ENCODE data around the gene MAP3K21. TPM values are rescaled to one million over a fixed set of nuclear protein-coding genes. Genes with fewer than 3 reads are reported as not detected.

MAP3K21 gene
- polyA plus RNA-seq, 1 donor (not counting 4 experiments of a cell fraction or from before 2014, with no cell fraction given), result 6.4 TPM

- no peaks in the 10 kb centered on the region for H3K4me1 ChIP-seq (ENCODE audit: control insufficient read depth, extremely low read depth, insufficient read depth, low read length)
- peak; percentile 41 for FAIRE-seq
- H4K20me1 ChIP-seq (ENCODE audit: control insufficient read depth, extremely low read depth, insufficient read depth, low read length), result no peaks in the 10 kb centered on the region
- no peaks in the 10 kb centered on the region for H3K9me1 ChIP-seq (ENCODE audit: control insufficient read depth, extremely low read depth, insufficient read depth, low read length)
- dilution Hi-C loops (cut with MboI; ENCODE audit: extremely low pct_ligation_motif_present, low sequenced_read_pairs), result no loop called here
- no peak overlapping the region for H3K4me2 ChIP-seq (ENCODE audit: control insufficient read depth, extremely low read depth, insufficient read depth, low read depth, low read length)
- H3K27me3 ChIP-seq (ENCODE audit: control insufficient read depth, extremely low read depth, insufficient read depth, low read length), result no peaks in the 10 kb centered on the region
- DNase-seq (ENCODE audit: low read depth, low spot score), result no peak
- TF ChIP-seq, protein P1, sequence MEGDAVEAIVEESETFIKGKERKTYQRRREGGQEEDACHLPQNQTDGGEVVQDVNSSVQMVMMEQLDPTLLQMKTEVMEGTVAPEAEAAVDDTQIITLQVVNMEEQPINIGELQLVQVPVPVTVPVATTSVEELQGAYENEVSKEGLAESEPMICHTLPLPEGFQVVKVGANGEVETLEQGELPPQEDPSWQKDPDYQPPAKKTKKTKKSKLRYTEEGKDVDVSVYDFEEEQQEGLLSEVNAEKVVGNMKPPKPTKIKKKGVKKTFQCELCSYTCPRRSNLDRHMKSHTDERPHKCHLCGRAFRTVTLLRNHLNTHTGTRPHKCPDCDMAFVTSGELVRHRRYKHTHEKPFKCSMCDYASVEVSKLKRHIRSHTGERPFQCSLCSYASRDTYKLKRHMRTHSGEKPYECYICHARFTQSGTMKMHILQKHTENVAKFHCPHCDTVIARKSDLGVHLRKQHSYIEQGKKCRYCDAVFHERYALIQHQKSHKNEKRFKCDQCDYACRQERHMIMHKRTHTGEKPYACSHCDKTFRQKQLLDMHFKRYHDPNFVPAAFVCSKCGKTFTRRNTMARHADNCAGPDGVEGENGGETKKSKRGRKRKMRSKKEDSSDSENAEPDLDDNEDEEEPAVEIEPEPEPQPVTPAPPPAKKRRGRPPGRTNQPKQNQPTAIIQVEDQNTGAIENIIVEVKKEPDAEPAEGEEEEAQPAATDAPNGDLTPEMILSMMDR (optimal IDR thresholded peaks at IDR 0.05 in 1 of 3, IDR thresholded peaks at IDR 0.05 in 1 of 3, conservative IDR thresholded peaks at IDR 0.05 in 1 of 3; ENCODE audit: extremely low read depth in 1 of 3, insufficient read depth in 2 of 3, low read length in 3 of 3), result no peak
- no peaks in the 10 kb centered on the region for H3K9me3 ChIP-seq (ENCODE audit: control insufficient read depth, low read depth, low read length)
- no peak overlapping the region for H3K27ac ChIP-seq (ENCODE audit: control insufficient read depth, insufficient read depth, low read length)
- H3K36me3 ChIP-seq (ENCODE audit: control insufficient read depth in 2 of 2, extremely low read depth in 1 of 2, insufficient read depth in 2 of 2, low read length in 2 of 2), result peaks cover 2 to 3% of the 10 kb centered on the region in 2 experiments
- H3K9ac ChIP-seq (ENCODE audit: control insufficient read depth, extremely low read depth, insufficient read depth, low read length), result no peak overlapping the region
- no peaks in the 10 kb centered on the region for H3K79me2 ChIP-seq (ENCODE audit: control insufficient read depth, insufficient read depth, low read length)
- no peak overlapping the region for H3K4me3 ChIP-seq (ENCODE audit: control insufficient read depth in 2 of 3, extremely low read depth in 1 of 3, insufficient read depth in 2 of 3, low read depth in 1 of 3, low read length in 3 of 3)
- H2AFZ ChIP-seq (ENCODE audit: control insufficient read depth, low read length), result no peak overlapping the region
These were observed 30.3 kb downstream of the MAP3K21 start for GRCh38 chr1:233357595-233358397.

DNA sequence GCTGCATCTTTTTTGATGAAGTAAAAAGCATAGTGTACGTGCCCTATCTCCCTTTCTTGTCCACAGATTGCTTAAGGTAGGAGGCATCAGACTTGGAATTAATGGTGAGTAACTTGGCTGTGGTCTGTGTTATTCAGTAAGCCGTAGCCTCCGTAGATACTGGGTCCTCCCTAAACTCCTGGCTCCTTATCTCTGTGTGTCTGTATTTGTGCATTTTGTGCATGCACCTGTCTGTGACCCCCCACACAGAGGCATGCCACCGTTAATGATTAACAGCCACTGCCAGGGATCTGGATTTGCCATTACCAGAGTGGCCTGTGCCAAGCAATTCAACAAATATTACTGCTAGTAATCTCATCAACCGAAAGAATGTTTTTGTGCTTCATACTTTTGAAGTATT is 31.9 kb downstream of the MAP3K21 start:
- no peak overlapping the region for H3K27ac ChIP-seq (ENCODE audit: control insufficient read depth, insufficient read depth, low read length)
- H4K20me1 ChIP-seq (ENCODE audit: control insufficient read depth, extremely low read depth, insufficient read depth, low read length), result no peaks in the 10 kb centered on the region
- H3K4me3 ChIP-seq (ENCODE audit: control insufficient read depth in 2 of 3, extremely low read depth in 1 of 3, insufficient read depth in 2 of 3, low read depth in 1 of 3, low read length in 3 of 3), result no peak overlapping the region
- H3K79me2 ChIP-seq (ENCODE audit: control insufficient read depth, insufficient read depth, low read length), result no peaks in the 10 kb centered on the region
- no peaks in the 10 kb centered on the region for H3K4me1 ChIP-seq (ENCODE audit: control insufficient read depth, extremely low read depth, insufficient read depth, low read length)
- H3K27me3 ChIP-seq (ENCODE audit: control insufficient read depth, extremely low read depth, insufficient read depth, low read length), result no peaks in the 10 kb centered on the region
- no peak overlapping the region for H3K9ac ChIP-seq (ENCODE audit: control insufficient read depth, extremely low read depth, insufficient read depth, low read length)
- peaks cover 2 to 3% of the 10 kb centered on the region in 2 experiments for H3K36me3 ChIP-seq (ENCODE audit: control insufficient read depth in 2 of 2, extremely low read depth in 1 of 2, insufficient read depth in 2 of 2, low read length in 2 of 2)
- dilution Hi-C loops (cut with MboI; ENCODE audit: extremely low pct_ligation_motif_present, low sequenced_read_pairs), result no loop called here
- H3K4me2 ChIP-seq (ENCODE audit: control insufficient read depth, extremely low read depth, insufficient read depth, low read depth, low read length), result no peak overlapping the region
- no peak for FAIRE-seq
- H2AFZ ChIP-seq (ENCODE audit: control insufficient read depth, low read length), result no peak overlapping the region
- no peak for DNase-seq (ENCODE audit: low read depth, low spot score)
- H3K9me1 ChIP-seq (ENCODE audit: control insufficient read depth, extremely low read depth, insufficient read depth, low read length), result no peaks in the 10 kb centered on the region
- H3K9me3 ChIP-seq (ENCODE audit: control insufficient read depth, low read depth, low read length), result no peaks in the 10 kb centered on the region
- TF ChIP-seq EZH2 (IDR thresholded peaks at IDR 0.05; ENCODE audit: low read length), result no peak
- TF ChIP-seq, protein P1 (optimal IDR thresholded peaks at IDR 0.05 in 1 of 3, IDR thresholded peaks at IDR 0.05 in 1 of 3, conservative IDR thresholded peaks at IDR 0.05 in 1 of 3; ENCODE audit: extremely low read depth in 1 of 3, insufficient read depth in 2 of 3, low read length in 3 of 3), result no peak

Data from keratinocyte (primary cell).